ENCODE data around the gene FAF1. TPM values are rescaled to one million over a fixed set of nuclear protein-coding genes. Genes with fewer than 3 reads are reported as not detected.
"Not testable (repeated sequence)": the region's sequence is repeated elsewhere in the genome, so short reads cannot be mapped to it uniquely, and the experiment has no call there.

FAF1 gene
- total RNA-seq, 2 experiments from 2014 or later: 43.5 to 44.0 TPM

DNA sequence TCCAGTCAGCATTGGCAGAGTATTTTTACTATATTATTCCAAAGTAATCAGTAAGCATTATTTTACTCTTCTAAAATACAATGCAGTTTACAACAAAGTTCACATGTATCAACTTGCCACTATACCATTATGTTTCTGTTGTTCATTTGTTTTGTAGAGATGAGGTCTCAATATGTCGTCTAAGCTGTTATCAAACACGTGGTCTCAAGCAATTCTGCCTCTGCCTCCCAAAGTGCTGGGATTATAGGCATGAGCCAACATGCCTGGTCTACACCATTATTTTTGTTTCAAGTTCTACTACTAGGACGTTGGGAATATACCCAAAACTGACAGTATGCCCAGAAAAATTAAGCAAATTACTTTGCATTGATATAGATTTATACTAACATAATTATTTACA is 19.8 kb downstream of the FAF1 start:
- TF ChIP-seq, protein P1, sequence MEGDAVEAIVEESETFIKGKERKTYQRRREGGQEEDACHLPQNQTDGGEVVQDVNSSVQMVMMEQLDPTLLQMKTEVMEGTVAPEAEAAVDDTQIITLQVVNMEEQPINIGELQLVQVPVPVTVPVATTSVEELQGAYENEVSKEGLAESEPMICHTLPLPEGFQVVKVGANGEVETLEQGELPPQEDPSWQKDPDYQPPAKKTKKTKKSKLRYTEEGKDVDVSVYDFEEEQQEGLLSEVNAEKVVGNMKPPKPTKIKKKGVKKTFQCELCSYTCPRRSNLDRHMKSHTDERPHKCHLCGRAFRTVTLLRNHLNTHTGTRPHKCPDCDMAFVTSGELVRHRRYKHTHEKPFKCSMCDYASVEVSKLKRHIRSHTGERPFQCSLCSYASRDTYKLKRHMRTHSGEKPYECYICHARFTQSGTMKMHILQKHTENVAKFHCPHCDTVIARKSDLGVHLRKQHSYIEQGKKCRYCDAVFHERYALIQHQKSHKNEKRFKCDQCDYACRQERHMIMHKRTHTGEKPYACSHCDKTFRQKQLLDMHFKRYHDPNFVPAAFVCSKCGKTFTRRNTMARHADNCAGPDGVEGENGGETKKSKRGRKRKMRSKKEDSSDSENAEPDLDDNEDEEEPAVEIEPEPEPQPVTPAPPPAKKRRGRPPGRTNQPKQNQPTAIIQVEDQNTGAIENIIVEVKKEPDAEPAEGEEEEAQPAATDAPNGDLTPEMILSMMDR (IDR thresholded peaks at IDR 0.05): no peak
- Histone ChIP-seq H3K4me1 (ENCODE audit: insufficient read depth, low read length) (no peaks in the 10 kb centered on the region), H3K36me3 (ENCODE audit: insufficient read depth, low read length) (no peaks in the 10 kb centered on the region), H3K27ac (ENCODE audit: low read depth in 1 of 2, low read length in 2 of 2) (no peak overlapping the region), H3K27me3 (ENCODE audit: control insufficient read depth in 1 of 2, insufficient read depth in 2 of 2, low read length in 2 of 2) (no peaks in the 10 kb centered on the region), H3K9me3 (ENCODE audit: control insufficient read depth in 1 of 2, insufficient read depth in 1 of 2, low read length in 2 of 2) (no peaks in the 10 kb centered on the region), H3K4me3 (ENCODE audit: low read length) (no peak overlapping the region)
- CTCF ChIA-PET: no interaction called here
- ATAC-seq (ENCODE audit: poor library complexity): no peak
- Mint-ChIP-seq H3K27me3 (no peaks in the 10 kb centered on the region), H3K4me3 (no peak overlapping the region), H3K36me3 (ENCODE audit: low read depth) (no peaks in the 10 kb centered on the region), H3K4me1 (ENCODE audit: low read depth) (peaks cover 67% of the 10 kb centered on the region), H3K9me3 (no peaks in the 10 kb centered on the region), H3K27ac (no peak overlapping the region)
- POLR2A ChIA-PET: interaction anchor here (0.5 kb wide), 1 partner anchor 106 kb away, joined by 4 read pairs; no protein-coding TSS in a partner anchor
- no peak for DNase-seq
- intact Hi-C loops (cut with DNase I, micrococcal nuclease): no loop called here

GRCh38 chr1:50936321-50936720 is 23.7 kb downstream of the FAF1 start:
- Histone ChIP-seq H3K4me1 (ENCODE audit: insufficient read depth, low read length) (no peaks in the 10 kb centered on the region), H3K27me3 (ENCODE audit: control insufficient read depth in 1 of 2, insufficient read depth in 2 of 2, low read length in 2 of 2) (no peaks in the 10 kb centered on the region), H3K27ac (ENCODE audit: low read depth in 1 of 2, low read length in 2 of 2) (no peak overlapping the region), H3K4me3 (ENCODE audit: low read length) (no peak overlapping the region), H3K9me3 (ENCODE audit: control insufficient read depth in 1 of 2, insufficient read depth in 1 of 2, low read length in 2 of 2) (no peaks in the 10 kb centered on the region), H3K36me3 (ENCODE audit: insufficient read depth, low read length) (no peaks in the 10 kb centered on the region)
- H3K27me3 Mint-ChIP-seq: no peaks in the 10 kb centered on the region
- intact Hi-C loops (cut with DNase I, micrococcal nuclease): no loop called here
- POLR2A ChIA-PET: no interaction called here
- CTCF ChIA-PET: no interaction called here
- H3K4me1 Mint-ChIP-seq (ENCODE audit: low read depth): peaks cover 43% of the 10 kb centered on the region
- H3K9me3 Mint-ChIP-seq: no peaks in the 10 kb centered on the region
- DNase-seq (no peak), ATAC-seq (ENCODE audit: poor library complexity) (no peak)
- H3K27ac Mint-ChIP-seq: no peak overlapping the region
- H3K36me3 Mint-ChIP-seq (ENCODE audit: low read depth): no peaks in the 10 kb centered on the region
- H3K4me3 Mint-ChIP-seq: no peak overlapping the region
- TF ChIP-seq, protein P1 (IDR thresholded peaks at IDR 0.05): no peak

- H3K4me3 Mint-ChIP-seq; H3K36me3 ChIP-seq (ENCODE audit: insufficient read depth, low read length); H3K27me3 Mint-ChIP-seq; H3K4me3 ChIP-seq (ENCODE audit: low read length); POLR2A ChIA-PET; ATAC-seq (ENCODE audit: poor library complexity); H3K27ac Mint-ChIP-seq; intact Hi-C loops (cut with DNase I, micrococcal nuclease); H3K9me3 Mint-ChIP-seq; DNase-seq; H3K27ac ChIP-seq (ENCODE audit: low read depth in 1 of 2, low read length in 2 of 2); H3K9me3 ChIP-seq (ENCODE audit: control insufficient read depth in 1 of 2, insufficient read depth in 1 of 2, low read length in 2 of 2); H3K4me1 ChIP-seq (ENCODE audit: insufficient read depth, low read length); CTCF ChIA-PET; H3K36me3 Mint-ChIP-seq (ENCODE audit: low read depth); H3K27me3 ChIP-seq (ENCODE audit: control insufficient read depth in 1 of 2, insufficient read depth in 2 of 2, low read length in 2 of 2): not testable (repeated sequence)
- peaks cover 43% of the 10 kb centered on the region for H3K4me1 Mint-ChIP-seq (ENCODE audit: low read depth)
Observed at GRCh38 chr1:50935276-50935675, 24.8 kb downstream of the FAF1 start.

DNA sequence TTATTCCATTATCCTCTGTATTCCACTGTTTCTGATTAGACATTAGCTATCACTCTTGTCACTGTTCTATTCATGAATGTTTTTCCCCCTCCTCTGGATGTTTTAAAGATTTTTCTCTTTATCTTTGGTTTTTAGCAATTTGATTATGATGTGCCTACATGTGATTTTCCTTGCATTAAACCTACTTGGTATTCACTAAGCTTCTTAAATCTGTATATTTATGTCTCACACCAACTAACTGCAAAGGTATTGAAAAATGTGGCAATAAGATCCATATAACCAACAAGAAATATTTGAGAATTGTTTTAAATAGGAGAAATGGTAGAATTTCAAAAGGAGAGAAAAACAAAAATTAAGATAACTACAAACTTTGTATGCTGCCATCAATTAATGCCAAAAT is 25.2 kb downstream of the FAF1 start:
- Histone ChIP-seq H3K4me1 (ENCODE audit: insufficient read depth, low read length) (no peaks in the 10 kb centered on the region), H3K4me3 (ENCODE audit: low read length) (no peak overlapping the region), H3K27ac (ENCODE audit: low read depth in 1 of 2, low read length in 2 of 2) (no peak overlapping the region), H3K9me3 (ENCODE audit: control insufficient read depth in 1 of 2, insufficient read depth in 1 of 2, low read length in 2 of 2) (no peaks in the 10 kb centered on the region), H3K27me3 (ENCODE audit: control insufficient read depth in 1 of 2, insufficient read depth in 2 of 2, low read length in 2 of 2) (no peaks in the 10 kb centered on the region), H3K36me3 (ENCODE audit: insufficient read depth, low read length) (no peaks in the 10 kb centered on the region)
- Mint-ChIP-seq H3K4me3 (no peak overlapping the region), H3K4me1 (ENCODE audit: low read depth) (peaks cover 48% of the 10 kb centered on the region), H3K27me3 (no peaks in the 10 kb centered on the region), H3K36me3 (ENCODE audit: low read depth) (no peaks in the 10 kb centered on the region), H3K27ac (no peak overlapping the region), H3K9me3 (no peaks in the 10 kb centered on the region)
- CTCF ChIA-PET: no interaction called here
- POLR2A ChIA-PET: no interaction called here
- ATAC-seq (ENCODE audit: poor library complexity) (no peak), DNase-seq (no peak)
- intact Hi-C loops (cut with DNase I, micrococcal nuclease): loop anchor here in 1 of 2 experiments (5.0 kb wide), 1 partner anchor 32 kb away; no protein-coding TSS in a partner anchor
- TF ChIP-seq, protein P1 (IDR thresholded peaks at IDR 0.05): no peak

DNA sequence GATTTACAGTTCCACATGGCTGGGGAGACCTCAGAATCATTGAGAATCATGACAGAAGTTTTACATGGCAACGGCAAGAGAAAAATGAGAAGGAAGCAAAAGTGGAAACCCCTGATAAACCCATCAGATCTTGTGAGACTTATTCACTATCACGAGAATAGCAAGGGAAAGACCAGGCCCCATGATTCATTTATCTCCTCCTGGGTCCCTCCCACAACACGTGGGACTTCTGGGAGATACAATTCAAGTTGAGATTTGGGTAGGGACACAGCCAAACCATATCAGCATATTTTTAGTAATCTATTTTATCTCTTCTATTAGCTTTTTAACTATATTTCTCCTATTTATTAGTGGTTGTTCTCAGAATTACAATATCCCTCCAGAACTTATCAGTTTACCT is 26.3 kb downstream of the FAF1 start:
- DNase-seq; H3K36me3 ChIP-seq (ENCODE audit: insufficient read depth, low read length); ATAC-seq (ENCODE audit: poor library complexity); H3K27me3 ChIP-seq (ENCODE audit: control insufficient read depth in 1 of 2, insufficient read depth in 2 of 2, low read length in 2 of 2); H3K27me3 Mint-ChIP-seq; H3K9me3 ChIP-seq (ENCODE audit: control insufficient read depth in 1 of 2, insufficient read depth in 1 of 2, low read length in 2 of 2); H3K4me1 ChIP-seq (ENCODE audit: insufficient read depth, low read length); CTCF ChIA-PET; H3K4me3 Mint-ChIP-seq; POLR2A ChIA-PET; H3K27ac ChIP-seq (ENCODE audit: low read depth in 1 of 2, low read length in 2 of 2); H3K27ac Mint-ChIP-seq; H3K4me3 ChIP-seq (ENCODE audit: low read length); H3K9me3 Mint-ChIP-seq; H3K36me3 Mint-ChIP-seq (ENCODE audit: low read depth): not testable (repeated sequence)
- intact Hi-C loops (cut with DNase I, micrococcal nuclease): loop anchor here in 1 of 2 experiments (5.0 kb wide), 1 partner anchor 34 kb away; no protein-coding TSS in a partner anchor
- H3K4me1 Mint-ChIP-seq (ENCODE audit: low read depth): peaks cover 46% of the 10 kb centered on the region
